Activated CD4-positive, alpha-beta memory T cell treated with anti-CD3 and anti-CD28 coated beads, Interleukin-2, amount 10 ng/mL, durations not matched to agents 7 days and 5 days (primary cell): ENCODE data around the gene CRIM1. TPM values are rescaled to one million over a fixed set of nuclear protein-coding genes. Genes with fewer than 3 reads are reported as not detected.

Experiments
- CTCF ChIA-PET: fragments of 350-600 bp; sonication (Branson Sonifier 250); formaldehyde crosslinking; loops from one replicate; lab custom pipeline; 2021; ENCODE audit warnings: antibody characterized with exemption, inconsistent platforms; lab: Charles Lee
- POLR2A ChIA-PET: fragments of 350-600 bp; sonication (Branson Sonifier 250); formaldehyde crosslinking; loops from one replicate; lab custom pipeline; 2021; ENCODE audit warnings: antibody characterized with exemption; lab: Charles Lee
- DNase-seq: peaks from one replicate; pipeline ENCODE4 v3.0.0-alpha.2; 2020
- H3K27ac Mint-ChIP-seq: one replicate; pipeline ENCODE4 v1.8.0; 2021; ENCODE audit warnings: mild to moderate bottlenecking, mixed read lengths
- H3K27me3 Mint-ChIP-seq: one replicate; pipeline ENCODE4 v1.8.0; 2021; ENCODE audit warnings: mixed read lengths
- H3K36me3 Mint-ChIP-seq: one replicate; pipeline ENCODE4 v1.8.0; 2021; ENCODE audit warnings: low read depth, mixed read lengths
- H3K4me1 Mint-ChIP-seq: one replicate; pipeline ENCODE4 v1.8.0; 2021; ENCODE audit warnings: mixed read lengths
- H3K4me3 Mint-ChIP-seq: one replicate; pipeline ENCODE4 v1.8.0; 2021; ENCODE audit warnings: mild to moderate bottlenecking, mixed read lengths
- H3K9me3 Mint-ChIP-seq: one replicate; pipeline ENCODE4 v1.8.0; 2021; ENCODE audit warnings: mixed read lengths
- total RNA-seq, 2 experiments: library from RNA; stranded (reverse); gene quantifications; one replicate each; pipeline ENCODE4 v1.2.3, GENCODE V29; 2021

Gene CRIM1
- total RNA-seq, 2 experiments from 2014 or later, result 5.4 to 6.6 TPM

GRCh38 chr2:36336321-36336720, 19.3 kb upstream of the CRIM1 start:
- Mint-ChIP-seq H3K4me1 (peaks cover 25% of the 10 kb centered on the region), H3K36me3 (no peaks in the 10 kb centered on the region), H3K4me3 (no peak overlapping the region), H3K9me3 (no peaks in the 10 kb centered on the region), H3K27ac (no peak overlapping the region), H3K27me3 (peaks cover 8% of the 10 kb centered on the region)
- POLR2A ChIA-PET, result no interaction called here
- CTCF ChIA-PET, result no interaction called here
- no peak for DNase-seq

GRCh38 chr2:36337354-36337753, 18.2 kb upstream of the CRIM1 start:
- H3K4me3 Mint-ChIP-seq, result no peak overlapping the region
- no peaks in the 10 kb centered on the region for H3K9me3 Mint-ChIP-seq
- no peak overlapping the region for H3K27ac Mint-ChIP-seq
- CTCF ChIA-PET, result interaction anchor here (1.1 to 2.7 kb wide), 2 partner anchors 16 to 97 kb away, joined by 3 to 12 read pairs; no protein-coding TSS in a partner anchor
- H3K27me3 Mint-ChIP-seq, result peaks cover 8% of the 10 kb centered on the region
- peaks cover 25% of the 10 kb centered on the region for H3K4me1 Mint-ChIP-seq
- POLR2A ChIA-PET, result interaction anchor here (0.7 to 1.4 kb wide), 2 partner anchors 91 to 97 kb away, joined by 3 to 4 read pairs; no protein-coding TSS in a partner anchor
- DNase-seq, result no peak
- H3K36me3 Mint-ChIP-seq, result no peaks in the 10 kb centered on the region

DNA sequence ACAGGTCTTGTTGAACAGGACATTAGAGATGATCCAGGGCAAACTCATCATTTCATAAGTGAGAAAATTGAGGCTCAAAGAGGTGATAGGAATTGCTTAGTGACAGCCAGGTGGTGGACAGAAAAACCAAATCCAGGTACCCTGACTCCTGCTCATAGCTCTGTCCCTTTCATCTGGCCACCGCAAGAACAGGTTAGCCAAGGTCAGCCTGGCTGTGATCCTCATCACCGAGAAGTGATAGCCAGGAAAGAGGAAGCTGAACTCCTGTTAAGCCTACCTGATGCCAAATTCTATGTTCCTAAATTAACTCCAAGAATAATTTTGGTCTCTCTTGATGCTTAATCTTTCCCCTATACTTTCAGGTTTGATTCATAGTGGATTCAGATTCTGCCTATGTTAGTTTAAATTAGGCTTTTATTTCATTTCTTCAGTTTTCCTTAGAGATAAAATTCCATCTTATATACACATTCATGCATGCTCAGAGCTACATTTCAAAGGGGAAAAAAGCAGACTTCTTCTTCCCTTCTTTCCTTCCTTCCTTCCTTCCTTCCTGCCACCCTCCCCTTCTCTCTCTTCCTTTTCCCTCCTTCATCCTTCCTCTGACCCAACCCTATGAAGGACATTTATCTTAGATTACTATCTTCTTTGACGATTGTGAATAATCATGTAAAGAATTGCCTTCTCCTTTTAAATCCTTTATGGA, 17.3 kb upstream of the CRIM1 start:
- POLR2A ChIA-PET, result interaction anchor here (0.7 to 1.4 kb wide), 2 partner anchors 92 to 98 kb away, joined by 3 to 4 read pairs; no protein-coding TSS in a partner anchor
- H3K36me3 Mint-ChIP-seq, result no peaks in the 10 kb centered on the region
- CTCF ChIA-PET, result interaction anchor here (1.1 to 2.7 kb wide), 2 partner anchors 15 to 98 kb away, joined by 3 to 12 read pairs; no protein-coding TSS in a partner anchor
- DNase-seq, result no peak
- peaks cover 25% of the 10 kb centered on the region for H3K4me1 Mint-ChIP-seq
- H3K27me3 Mint-ChIP-seq, result peaks cover 8% of the 10 kb centered on the region
- H3K9me3 Mint-ChIP-seq, result no peaks in the 10 kb centered on the region
- H3K4me3 Mint-ChIP-seq, result no peak overlapping the region
- no peak overlapping the region for H3K27ac Mint-ChIP-seq

DNA sequence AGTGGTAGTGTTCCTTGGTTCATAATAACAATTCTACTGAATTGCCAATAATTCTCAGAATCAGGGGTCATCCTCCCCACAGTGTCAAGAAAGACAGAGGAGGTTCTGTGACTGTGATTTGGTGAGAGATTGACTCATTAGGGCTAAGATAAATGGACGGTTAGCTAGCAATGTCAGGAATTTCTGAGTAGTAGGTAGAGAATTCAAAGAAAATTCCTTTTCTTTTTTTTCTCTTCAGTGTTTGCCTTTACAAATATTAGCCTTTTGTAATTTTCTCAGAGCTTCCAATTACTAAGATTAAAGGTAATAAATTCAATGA, 16.8 kb upstream of the CRIM1 start:
- no peaks in the 10 kb centered on the region for H3K9me3 Mint-ChIP-seq
- H3K27me3 Mint-ChIP-seq, result peaks cover 8% of the 10 kb centered on the region
- H3K4me3 Mint-ChIP-seq, result no peak overlapping the region
- ChIA-PET POLR2A (no interaction called here), CTCF (interaction anchor here (1.4 to 2.7 kb wide), 2 partner anchors 14 to 457 kb away, joined by 3 to 12 read pairs; no protein-coding TSS in a partner anchor)
- no peak for DNase-seq
- peaks cover 20% of the 10 kb centered on the region for H3K4me1 Mint-ChIP-seq
- no peak overlapping the region for H3K27ac Mint-ChIP-seq
- no peaks in the 10 kb centered on the region for H3K36me3 Mint-ChIP-seq

- Mint-ChIP-seq H3K4me1 (peaks cover 17% of the 10 kb centered on the region), H3K27me3 (peaks cover 8% of the 10 kb centered on the region), H3K4me3 (no peak overlapping the region), H3K36me3 (no peaks in the 10 kb centered on the region), H3K27ac (no peak overlapping the region), H3K9me3 (no peaks in the 10 kb centered on the region)
- CTCF ChIA-PET, result interaction anchor here (1.4 to 2.7 kb wide), 2 partner anchors 13 to 458 kb away, joined by 3 to 12 read pairs; no protein-coding TSS in a partner anchor
- no peak for DNase-seq
- POLR2A ChIA-PET, result no interaction called here
Measured at GRCh38 chr2:36339607-36340218, 15.9 kb upstream of the CRIM1 start.

GRCh38 chr2:36343606-36344005, 12.0 kb upstream of the CRIM1 start:
- H3K4me1 Mint-ChIP-seq, result peaks cover 2% of the 10 kb centered on the region
- no peak overlapping the region for H3K4me3 Mint-ChIP-seq
- CTCF ChIA-PET, result interaction anchor here (1.3 kb wide), 1 partner anchor 9 kb away, joined by 3 read pairs; no protein-coding TSS in a partner anchor
- H3K36me3 Mint-ChIP-seq, result no peaks in the 10 kb centered on the region
- POLR2A ChIA-PET, result no interaction called here
- H3K27ac Mint-ChIP-seq, result no peak overlapping the region
- peaks cover 13% of the 10 kb centered on the region for H3K27me3 Mint-ChIP-seq
- DNase-seq, result no peak
- H3K9me3 Mint-ChIP-seq, result no peaks in the 10 kb centered on the region

GRCh38 chr2:36348721-36349120, 6.9 kb upstream of the CRIM1 start:
- Mint-ChIP-seq H3K36me3 (no peaks in the 10 kb centered on the region), H3K4me3 (no peak overlapping the region), H3K9me3 (no peaks in the 10 kb centered on the region), H3K4me1 (peaks cover 4% of the 10 kb centered on the region), H3K27ac (no peak overlapping the region), H3K27me3 (peaks cover 33% of the 10 kb centered on the region)
- ChIA-PET POLR2A (no interaction called here), CTCF (no interaction called here)
- no peak for DNase-seq

DNA sequence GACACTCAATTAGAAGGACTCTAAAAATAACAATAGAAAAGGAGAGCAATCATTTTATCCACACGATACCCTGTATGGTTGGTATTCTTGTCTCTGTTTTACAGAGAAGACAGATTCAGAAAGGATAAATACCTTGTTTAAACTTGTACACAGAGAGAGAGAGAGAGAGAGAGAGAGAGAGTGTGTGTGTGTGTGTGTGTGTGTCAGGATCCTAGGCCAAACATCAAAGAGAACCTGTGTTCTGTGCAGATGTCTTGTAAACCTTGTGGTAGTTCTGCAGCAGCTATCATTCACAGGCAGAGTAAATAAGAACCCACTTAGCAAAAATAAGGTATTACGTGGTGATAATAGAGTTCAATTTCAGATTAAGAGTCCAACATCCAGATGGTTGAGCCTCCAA, 4.3 kb upstream of the CRIM1 start:
- ChIA-PET POLR2A (no interaction called here), CTCF (interaction anchor here (1.0 to 1.6 kb wide), 3 partner anchors 16 to 379 kb away, joined by 3 to 7 read pairs (median 4); no protein-coding TSS in a partner anchor)
- H3K9me3 Mint-ChIP-seq, result no peaks in the 10 kb centered on the region
- peaks cover 40% of the 10 kb centered on the region for H3K27me3 Mint-ChIP-seq
- DNase-seq, result no peak
- no peaks in the 10 kb centered on the region for H3K36me3 Mint-ChIP-seq
- no peak overlapping the region for H3K27ac Mint-ChIP-seq
- H3K4me3 Mint-ChIP-seq, result no peak overlapping the region
- peaks cover 10% of the 10 kb centered on the region for H3K4me1 Mint-ChIP-seq

DNA sequence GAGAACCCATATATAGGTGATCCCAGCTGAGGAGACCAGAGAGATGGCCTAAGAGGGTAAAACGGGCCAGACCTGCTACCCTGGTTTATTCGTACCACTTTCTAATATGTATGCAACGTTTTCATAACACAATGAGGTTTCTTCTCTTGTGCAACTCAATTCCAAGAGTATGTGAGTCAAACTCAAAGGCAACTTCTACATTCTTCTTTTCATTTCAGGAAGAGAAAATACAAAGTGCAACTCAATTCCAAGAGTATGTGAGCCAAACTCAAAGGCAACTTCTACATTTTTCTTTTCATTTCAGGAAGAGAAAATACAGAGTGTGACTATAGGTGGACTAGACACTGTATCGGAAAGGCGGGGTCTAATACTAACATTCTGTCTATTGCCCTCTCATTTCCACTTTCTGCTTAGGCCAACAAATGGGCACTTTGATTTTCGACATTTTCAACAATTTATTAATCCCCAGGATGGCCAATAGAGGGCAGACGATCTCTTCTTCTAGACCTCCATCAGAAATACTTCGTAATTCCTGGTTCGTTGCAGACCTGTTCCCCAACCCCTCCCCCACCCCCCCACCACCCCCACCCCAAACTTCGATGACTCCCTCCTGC, 3.7 kb upstream of the CRIM1 start:
- CTCF ChIA-PET, result interaction anchor here (1.0 to 3.8 kb wide), 6 partner anchors 9 to 313 kb away, joined by 3 to 25 read pairs (median 4); no protein-coding TSS in a partner anchor
- no peaks in the 10 kb centered on the region for H3K36me3 Mint-ChIP-seq
- no peak overlapping the region for H3K4me3 Mint-ChIP-seq
- DNase-seq, result no peak
- POLR2A ChIA-PET, result no interaction called here
- peaks cover 11% of the 10 kb centered on the region for H3K4me1 Mint-ChIP-seq
- H3K27ac Mint-ChIP-seq, result no peak overlapping the region
- peaks cover 39% of the 10 kb centered on the region for H3K27me3 Mint-ChIP-seq
- no peaks in the 10 kb centered on the region for H3K9me3 Mint-ChIP-seq

GRCh38 chr2:36352701-36353100, 2.9 kb upstream of the CRIM1 start:
- Mint-ChIP-seq H3K27me3 (peaks cover 45% of the 10 kb centered on the region), H3K36me3 (no peaks in the 10 kb centered on the region), H3K9me3 (no peaks in the 10 kb centered on the region), H3K4me3 (no peak overlapping the region), H3K4me1 (peaks cover 19% of the 10 kb centered on the region), H3K27ac (no peak overlapping the region)
- no peak for DNase-seq
- ChIA-PET POLR2A (no interaction called here), CTCF (interaction anchor here (0.7 to 3.8 kb wide), 14 partner anchors 10 to 381 kb away, joined by 3 to 25 read pairs (median 3); no protein-coding TSS in a partner anchor)

DNA sequence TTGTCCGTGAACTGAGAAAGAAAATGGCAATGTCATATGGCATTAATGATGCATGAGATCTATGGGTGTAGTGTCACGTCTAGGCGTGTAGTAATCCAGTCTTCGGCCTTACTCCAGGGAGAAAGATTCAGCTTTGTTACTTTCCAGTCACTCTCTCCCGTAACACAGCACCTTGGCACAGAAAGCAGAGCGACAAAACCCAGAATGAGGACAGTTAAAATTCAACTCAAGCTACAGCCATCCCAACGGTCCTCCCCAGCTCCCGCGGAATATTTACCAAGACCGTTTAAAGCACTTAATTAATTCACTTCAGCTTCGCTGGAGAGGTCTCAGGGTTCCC, 797 bp upstream of the CRIM1 start:
- DNase-seq, result no peak
- H3K27ac Mint-ChIP-seq, result no peak overlapping the region
- ChIA-PET POLR2A (interaction anchor here (1.3 to 2.0 kb wide), 2 partner anchors 114 to 208 kb away, joined by 3 to 6 read pairs; no protein-coding TSS in a partner anchor), CTCF (interaction anchor here (1.6 to 3.8 kb wide), 2 partner anchors 20 to 310 kb away, joined by 3 to 25 read pairs; no protein-coding TSS in a partner anchor)
- no peaks in the 10 kb centered on the region for H3K36me3 Mint-ChIP-seq
- H3K9me3 Mint-ChIP-seq, result no peaks in the 10 kb centered on the region
- peaks cover 33% of the 10 kb centered on the region for H3K4me1 Mint-ChIP-seq
- H3K4me3 Mint-ChIP-seq, result peak overlapping the region; percentile 66
- H3K27me3 Mint-ChIP-seq, result peaks cover 57% of the 10 kb centered on the region

DNA sequence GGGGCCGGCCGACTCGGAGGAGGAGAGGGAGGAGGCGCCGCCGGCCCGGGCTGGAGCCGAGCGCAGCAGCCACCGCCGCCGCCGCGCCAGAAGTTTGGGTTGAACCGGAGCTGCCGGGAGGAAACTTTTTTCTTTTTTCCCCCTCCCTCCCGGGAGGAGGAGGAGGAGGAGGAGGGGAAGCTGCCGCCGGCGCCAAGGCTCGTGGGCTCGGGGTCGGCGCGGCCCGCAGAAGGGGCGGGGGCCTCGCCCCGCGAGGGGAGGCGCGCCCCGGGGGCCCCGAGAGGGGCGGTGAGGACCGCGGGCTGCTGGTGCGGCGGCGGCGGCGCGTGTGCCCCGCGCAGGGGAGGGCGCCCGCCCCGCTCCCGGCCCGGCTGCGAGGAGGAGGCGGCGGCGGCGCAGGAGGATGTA, 316 bp downstream of the CRIM1 start:
- peaks cover 33% of the 10 kb centered on the region for H3K4me1 Mint-ChIP-seq
- H3K4me3 Mint-ChIP-seq, result no peak overlapping the region
- CTCF ChIA-PET, result interaction anchor here (1.6 to 3.8 kb wide), 2 partner anchors 21 to 309 kb away, joined by 3 to 25 read pairs; no protein-coding TSS in a partner anchor
- peaks cover 59% of the 10 kb centered on the region for H3K27me3 Mint-ChIP-seq
- POLR2A ChIA-PET, result interaction anchor here (2.0 kb wide), 1 partner anchor 209 kb away, joined by 6 read pairs; no protein-coding TSS in a partner anchor
- no peak for DNase-seq
- H3K36me3 Mint-ChIP-seq, result no peaks in the 10 kb centered on the region
- H3K9me3 Mint-ChIP-seq, result no peaks in the 10 kb centered on the region
- no peak overlapping the region for H3K27ac Mint-ChIP-seq
